ENCODE measurements around the gene CACNA2D3.

CACNA2D3 gene

DNA sequence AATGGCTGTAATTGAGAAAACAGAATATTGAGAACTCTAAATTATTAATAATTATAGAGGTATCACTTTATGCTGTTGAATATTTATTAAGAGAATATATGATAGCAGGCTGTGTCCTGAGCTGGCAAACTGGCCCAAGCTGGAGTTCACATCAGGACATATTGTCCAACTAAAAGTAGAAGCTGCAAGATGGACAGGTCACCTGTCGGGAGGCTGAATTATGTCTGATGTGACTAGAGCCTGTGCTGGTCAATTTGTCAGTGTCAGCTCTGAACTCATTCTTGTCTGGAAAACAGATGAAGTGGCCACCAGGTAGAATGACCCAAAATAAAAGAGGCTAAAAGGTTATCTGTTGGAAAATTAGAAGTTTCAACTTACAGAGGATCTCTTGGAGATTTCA is 413.3 kb downstream of the CACNA2D3 start:
- Histone ChIP-seq H3K79me2 (ENCODE audit: insufficient read depth, low read length) (no peaks in the 10 kb centered on the region), H3K4me3 (ENCODE audit: insufficient read depth, low read length, poor library complexity, severe bottlenecking) (no peak overlapping the region), H3F3A (ENCODE audit: insufficient read depth) (no peaks in the 10 kb centered on the region), H3K4me2 (ENCODE audit: low read depth, low read length, poor library complexity, severe bottlenecking) (no peak overlapping the region), H3K9ac (ENCODE audit: low read length) (no peak overlapping the region), H3K27me3 (ENCODE audit: low read length) (no peaks in the 10 kb centered on the region), H4K20me1 (ENCODE audit: low read depth, low read length) (no peaks in the 10 kb centered on the region), H3K9me3 (ENCODE audit: insufficient read depth, low read length) (no peaks in the 10 kb centered on the region), H2AFZ (ENCODE audit: low read depth, low read length, severe bottlenecking) (no peak overlapping the region), H3K36me3 (ENCODE audit: low read length) (no peaks in the 10 kb centered on the region), H3K27ac (ENCODE audit: low read depth, low read length) (no peak overlapping the region), H3K9me2 (replicated peaks; ENCODE audit: insufficient read depth, low read length) (no peaks in the 10 kb centered on the region)
- TF ChIP-seq EZH2phosphoT487 (conservative IDR thresholded peaks at IDR 0.05; ENCODE audit: low read length) (no peak), CTCF (IDR thresholded peaks at IDR 0.05; ENCODE audit: insufficient read depth, low read length, poor library complexity, severe bottlenecking) (no peak)

DNA sequence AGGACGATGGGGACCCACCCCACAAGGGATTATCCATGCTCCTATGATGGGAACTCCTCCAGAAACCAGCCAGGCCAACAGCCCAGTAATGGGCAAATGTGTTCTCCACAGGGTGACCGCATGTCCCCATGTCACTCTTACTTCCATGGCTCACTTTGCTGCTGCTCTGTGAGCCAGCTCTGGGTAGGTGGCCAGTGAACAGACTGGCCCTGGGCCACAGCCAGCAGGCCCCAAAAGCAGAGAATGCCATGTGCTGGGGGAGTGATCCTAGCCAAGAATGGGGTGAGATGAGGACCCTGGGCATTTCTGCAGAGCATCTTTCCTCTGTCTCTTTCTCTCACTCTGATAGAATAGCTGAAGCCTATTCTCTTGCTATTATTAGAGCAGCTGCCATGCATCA is 414.1 kb downstream of the CACNA2D3 start:
- no peak overlapping the region for H3K9ac ChIP-seq (ENCODE audit: low read length)
- H3F3A ChIP-seq (ENCODE audit: insufficient read depth), result no peaks in the 10 kb centered on the region
- no peaks in the 10 kb centered on the region for H3K27me3 ChIP-seq (ENCODE audit: low read length)
- H2AFZ ChIP-seq (ENCODE audit: low read depth, low read length, severe bottlenecking), result no peak overlapping the region
- no peaks in the 10 kb centered on the region for H3K79me2 ChIP-seq (ENCODE audit: insufficient read depth, low read length)
- no peak overlapping the region for H3K4me2 ChIP-seq (ENCODE audit: low read depth, low read length, poor library complexity, severe bottlenecking)
- H4K20me1 ChIP-seq (ENCODE audit: low read depth, low read length), result no peaks in the 10 kb centered on the region
- H3K4me3 ChIP-seq (ENCODE audit: insufficient read depth, low read length, poor library complexity, severe bottlenecking), result no peak overlapping the region
- no peaks in the 10 kb centered on the region for H3K9me2 ChIP-seq (replicated peaks; ENCODE audit: insufficient read depth, low read length)
- H3K36me3 ChIP-seq (ENCODE audit: low read length), result no peaks in the 10 kb centered on the region
- H3K27ac ChIP-seq (ENCODE audit: low read depth, low read length), result no peak overlapping the region
- H3K9me3 ChIP-seq (ENCODE audit: insufficient read depth, low read length), result no peaks in the 10 kb centered on the region
- TF ChIP-seq EZH2phosphoT487 (conservative IDR thresholded peaks at IDR 0.05; ENCODE audit: low read length) (no peak), CTCF (IDR thresholded peaks at IDR 0.05; ENCODE audit: insufficient read depth, low read length, poor library complexity, severe bottlenecking) (no peak)

DNA sequence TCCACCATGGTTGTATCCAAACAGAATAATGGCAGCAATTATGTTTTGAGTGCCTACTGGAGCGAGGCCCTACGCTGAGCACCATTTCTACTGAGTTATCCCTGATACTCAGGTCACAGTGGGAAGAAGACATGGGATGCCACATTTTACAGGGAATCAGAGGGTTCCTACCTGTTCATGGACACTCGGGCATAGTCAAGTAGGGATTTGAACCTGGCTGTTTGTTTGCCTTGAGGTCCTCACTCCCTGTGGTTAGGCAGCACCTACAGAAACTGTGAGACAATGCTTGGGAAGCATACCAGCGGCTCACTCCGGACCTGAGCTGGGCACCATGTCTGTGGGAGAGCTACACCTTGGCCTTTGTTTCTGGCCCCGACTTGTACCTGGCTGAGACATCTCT is 415.2 kb downstream of the CACNA2D3 start:
- Histone ChIP-seq H2AFZ (ENCODE audit: low read depth, low read length, severe bottlenecking) (no peak overlapping the region), H3K27ac (ENCODE audit: low read depth, low read length) (no peak overlapping the region), H4K20me1 (ENCODE audit: low read depth, low read length) (no peaks in the 10 kb centered on the region), H3K9me3 (ENCODE audit: insufficient read depth, low read length) (no peaks in the 10 kb centered on the region), H3K27me3 (ENCODE audit: low read length) (no peaks in the 10 kb centered on the region), H3K9me2 (replicated peaks; ENCODE audit: insufficient read depth, low read length) (no peaks in the 10 kb centered on the region), H3K4me3 (ENCODE audit: insufficient read depth, low read length, poor library complexity, severe bottlenecking) (no peak overlapping the region), H3K79me2 (ENCODE audit: insufficient read depth, low read length) (no peaks in the 10 kb centered on the region), H3K36me3 (ENCODE audit: low read length) (no peaks in the 10 kb centered on the region), H3F3A (ENCODE audit: insufficient read depth) (no peaks in the 10 kb centered on the region), H3K9ac (ENCODE audit: low read length) (no peak overlapping the region), H3K4me2 (ENCODE audit: low read depth, low read length, poor library complexity, severe bottlenecking) (no peak overlapping the region)
- TF ChIP-seq CTCF (IDR thresholded peaks at IDR 0.05; ENCODE audit: insufficient read depth, low read length, poor library complexity, severe bottlenecking), result no peak
- no peak for TF ChIP-seq EZH2phosphoT487 (conservative IDR thresholded peaks at IDR 0.05; ENCODE audit: low read length)

- Histone ChIP-seq H3K9me3 (ENCODE audit: insufficient read depth, low read length) (no peaks in the 10 kb centered on the region), H3K4me3 (ENCODE audit: insufficient read depth, low read length, poor library complexity, severe bottlenecking) (no peak overlapping the region), H4K20me1 (ENCODE audit: low read depth, low read length) (no peaks in the 10 kb centered on the region), H3K79me2 (ENCODE audit: insufficient read depth, low read length) (no peaks in the 10 kb centered on the region), H3K4me2 (ENCODE audit: low read depth, low read length, poor library complexity, severe bottlenecking) (no peak overlapping the region), H3K9me2 (replicated peaks; ENCODE audit: insufficient read depth, low read length) (no peaks in the 10 kb centered on the region), H3F3A (ENCODE audit: insufficient read depth) (no peaks in the 10 kb centered on the region), H3K9ac (ENCODE audit: low read length) (no peak overlapping the region), H2AFZ (ENCODE audit: low read depth, low read length, severe bottlenecking) (no peak overlapping the region), H3K27me3 (ENCODE audit: low read length) (no peaks in the 10 kb centered on the region), H3K27ac (ENCODE audit: low read depth, low read length) (no peak overlapping the region), H3K36me3 (ENCODE audit: low read length) (no peaks in the 10 kb centered on the region)
- TF ChIP-seq EZH2phosphoT487 (conservative IDR thresholded peaks at IDR 0.05; ENCODE audit: low read length) (no peak), CTCF (IDR thresholded peaks at IDR 0.05; ENCODE audit: insufficient read depth, low read length, poor library complexity, severe bottlenecking) (no peak)
These were observed 416.0 kb downstream of the CACNA2D3 start for GRCh38 chr3:54538346-54538745.

All from SU-DHL-6 (cell line).